Measurements from ENCODE around the gene RASSF3. TPM values are rescaled to one million over a fixed set of nuclear protein-coding genes. Genes with fewer than 3 reads are reported as not detected.

The RASSF3 gene
- total and polyA plus RNA-seq, 10 of the 15 experiments (the other 5 are each of a cell fraction or from before 2014, with no cell fraction given): 6.9 to 62.4 (median 30.3) TPM

GRCh38 chr12:64746663-64747062, 136.4 kb downstream of the RASSF3 start:
- no peaks in the 10 kb centered on the region for H3K27me3 ChIP-seq (replicated peaks in 1 of 2; ENCODE audit: control insufficient read depth in 2 of 2, insufficient read depth in 2 of 2, low read length in 1 of 2)
- no peak overlapping the region for H3K27ac ChIP-seq (ENCODE audit: control insufficient read depth, insufficient read depth)
- 80% methylated on average over 2 of the region's 2 CpGs for WGBS (ENCODE audit: insufficient coverage, insufficient replicate concordance, low lambda C conversion rate, missing lambda C conversion rate)
- no peak overlapping the region for H2AFZ ChIP-seq (ENCODE audit: control insufficient read depth, low read depth, low read length)
- no peak for ATAC-seq
- no peak overlapping the region for H3K4me2 ChIP-seq (ENCODE audit: control insufficient read depth, insufficient read depth)
- no peaks in the 10 kb centered on the region for H3K4me1 ChIP-seq (ENCODE audit: control insufficient read depth, insufficient read depth, low read length)
- in situ Hi-C loops (cut with MboI): no loop called here
- ChIA-PET RAD21 (ENCODE audit: unreplicated experiment) (no interaction called here), POLR2A (interaction anchor here (0.5 kb wide), 1 partner anchor 211 kb away, joined by 4 read pairs; no protein-coding TSS in a partner anchor), CTCF (interaction anchor here (0.6 to 2.3 kb wide), 3 partner anchors 9 to 197 kb away, joined by 3 to 6 read pairs (median 5); no protein-coding TSS in a partner anchor), SMC1A (ENCODE audit: uncharacterized antibody, unreplicated experiment) (interaction anchor here (0.9 to 1.0 kb wide), 2 partner anchors 10 to 13 kb away, joined by 3 to 5 read pairs; no protein-coding TSS in a partner anchor)
- no peak overlapping the region for H3K4me3 ChIP-seq
- FAIRE-seq: no peak
- no peak overlapping the region for H3K9ac ChIP-seq (ENCODE audit: control insufficient read depth, insufficient read depth, low read length)
- intact Hi-C loops (cut with micrococcal nuclease; ENCODE audit: unreplicated experiment): no loop called here
- peaks cover 0 to 20% of the 10 kb centered on the region in 2 experiments for H3K36me3 ChIP-seq (ENCODE audit: control insufficient read depth in 2 of 2, insufficient read depth in 2 of 2, low read length in 1 of 2)
- no TSS peak for BruUV-seq (replicated peaks)
- H3K79me2 ChIP-seq (ENCODE audit: control insufficient read depth, insufficient read depth, low read length): no peaks in the 10 kb centered on the region
- no peak for DNase-seq (ENCODE audit: low read depth, low spot score)
- H3K9me3 ChIP-seq (replicated peaks; ENCODE audit: control insufficient read depth, insufficient read depth, low read length): no peaks in the 10 kb centered on the region
- no peaks in the 10 kb centered on the region for H4K20me1 ChIP-seq (ENCODE audit: control insufficient read depth, insufficient read depth)
- TF ChIP-seq YY1 (IDR thresholded peaks at IDR 0.05; ENCODE audit: low read depth, low read length) (no peak), IRF3 (IDR thresholded peaks at IDR 0.05) (no peak), SUPT20H (IDR thresholded peaks at IDR 0.05; ENCODE audit: borderline replicate concordance, control insufficient read depth, low read depth, low read length) (no peak), FOXM1 (IDR thresholded peaks at IDR 0.05; ENCODE audit: low read depth, low read length) (no peak), EGR1 (IDR thresholded peaks at IDR 0.05; ENCODE audit: borderline replicate concordance in 1 of 2, low read depth in 2 of 2, low read length in 2 of 2) (no peak), CBX5 (IDR thresholded peaks at IDR 0.05; ENCODE audit: low read depth) (no peak), ATF2 (IDR thresholded peaks at IDR 0.05; ENCODE audit: low read length) (no peak), HDAC6 (IDR thresholded peaks at IDR 0.05; ENCODE audit: unreplicated experiment) (no peak), CEBPB (IDR thresholded peaks at IDR 0.05; ENCODE audit: borderline replicate concordance in 1 of 2, low read depth in 2 of 2, low read length in 2 of 2) (no peak), RELB (IDR thresholded peaks at IDR 0.05; ENCODE audit: low read depth) (no peak), ZNF687 (IDR thresholded peaks at IDR 0.05) (no peak), RFX5 (IDR thresholded peaks at IDR 0.05; ENCODE audit: low read depth, low read length) (no peak), CHD2 (IDR thresholded peaks at IDR 0.05; ENCODE audit: borderline replicate concordance, low read depth, low read length) (no peak), ZNF384 (IDR thresholded peaks at IDR 0.05; ENCODE audit: borderline replicate concordance, low read depth, low read length) (no peak)
